Progenitor cell of endocrine pancreas (in vitro differentiated cells): ENCODE results near the gene ITPR3. TPM values are rescaled to one million over a fixed set of nuclear protein-coding genes. Genes with fewer than 3 reads are reported as not detected.
A peak's percentile ranks its signal among the peaks of the same experiment; 100 is the strongest.

ENCODE experiments used
- DNase-seq: peaks from one replicate; pipeline ENCODE4 v3.0.0; 2021; ENCODE audit warnings: low spot score; ENCODE audit not compliant: unreplicated experiment
- H3K27ac Mint-ChIP-seq: 2 replicates; pipeline ENCODE4 v1.8.0; 2021; ENCODE audit warnings: mild to moderate bottlenecking, moderate library complexity, mixed read lengths
- H3K27me3 Mint-ChIP-seq: 2 replicates; pipeline ENCODE4 v1.8.0; 2021; ENCODE audit warnings: mixed read lengths
- H3K36me3 Mint-ChIP-seq: 2 replicates; pipeline ENCODE4 v1.8.0; 2022; ENCODE audit warnings: mixed read lengths; ENCODE audit not compliant: insufficient read depth
- H3K4me1 Mint-ChIP-seq: 2 replicates; pipeline ENCODE4 v1.8.0; 2021; ENCODE audit warnings: low read depth, mixed read lengths
- H3K4me3 Mint-ChIP-seq: 2 replicates; pipeline ENCODE4 v1.8.0; 2021; ENCODE audit warnings: low read depth, mild to moderate bottlenecking, moderate library complexity, mixed read lengths
- H3K9me3 Mint-ChIP-seq: 2 replicates; pipeline ENCODE4 v1.8.0; 2021; ENCODE audit warnings: low read depth, mixed read lengths
- CTCF ChIP-seq: fragments of 200-600 bp; sonication (generic); IDR thresholded peaks from one replicate; pipeline ENCODE4 v1.5.0; 2021; ENCODE audit warnings: antibody characterized with exemption, mild to moderate bottlenecking; ENCODE audit not compliant: unreplicated experiment
- total RNA-seq: library from RNA; stranded (reverse); gene quantifications from 2 replicates; pipeline ENCODE4 v1.2.1, GENCODE V29; 2021

Gene ITPR3
- total RNA-seq, 1 donor from 2014 or later = 28.3 TPM

- Mint-ChIP-seq H3K4me1 (peaks cover 22% of the 10 kb centered on the region), H3K27me3 (peaks cover 3% of the 10 kb centered on the region), H3K27ac (no peak overlapping the region), H3K36me3 (no peaks in the 10 kb centered on the region), H3K4me3 (no peak overlapping the region), H3K9me3 (peaks cover 7% of the 10 kb centered on the region)
- no peak for TF ChIP-seq CTCF
- DNase-seq = no peak
Observed at GRCh38 chr6:33606642-33607041, 14.5 kb upstream of the ITPR3 start.

- Mint-ChIP-seq H3K4me3 (no peak overlapping the region), H3K36me3 (no peaks in the 10 kb centered on the region), H3K27ac (no peak overlapping the region), H3K4me1 (peaks cover 22% of the 10 kb centered on the region), H3K27me3 (peaks cover 3% of the 10 kb centered on the region), H3K9me3 (peaks cover 7% of the 10 kb centered on the region)
- no peak for DNase-seq
- TF ChIP-seq CTCF = no peak
Observed at GRCh38 chr6:33607126-33607783, 13.9 kb upstream of the ITPR3 start.

GRCh38 chr6:33607784-33608161 lies 13.3 kb upstream of the ITPR3 start:
- Mint-ChIP-seq H3K4me3 (no peak overlapping the region), H3K4me1 (peaks cover 22% of the 10 kb centered on the region), H3K27me3 (peaks cover 3% of the 10 kb centered on the region), H3K27ac (no peak overlapping the region), H3K9me3 (peaks cover 7% of the 10 kb centered on the region), H3K36me3 (no peaks in the 10 kb centered on the region)
- no peak for DNase-seq
- TF ChIP-seq CTCF = peak; percentile 8

- Mint-ChIP-seq H3K4me1 (peaks cover 23% of the 10 kb centered on the region), H3K27me3 (peaks cover 3% of the 10 kb centered on the region), H3K9me3 (peaks cover 7% of the 10 kb centered on the region), H3K27ac (no peak overlapping the region), H3K36me3 (no peaks in the 10 kb centered on the region), H3K4me3 (no peak overlapping the region)
- TF ChIP-seq CTCF = no peak
- DNase-seq = no peak
Observed at GRCh38 chr6:33609019-33609418, 12.1 kb upstream of the ITPR3 start.

- Mint-ChIP-seq H3K27me3 (peaks cover 3% of the 10 kb centered on the region), H3K27ac (no peak overlapping the region), H3K4me1 (peaks cover 23% of the 10 kb centered on the region), H3K9me3 (peaks cover 7% of the 10 kb centered on the region), H3K36me3 (no peaks in the 10 kb centered on the region), H3K4me3 (no peak overlapping the region)
- no peak for TF ChIP-seq CTCF
- no peak for DNase-seq
Observed at GRCh38 chr6:33609528-33609927, 11.6 kb upstream of the ITPR3 start.
